Spinal cord (tissue), 10 donors: ENCODE results near the gene PPM1M. TPM values are rescaled to one million over a fixed set of nuclear protein-coding genes. Genes with fewer than 3 reads are reported as not detected.
"Not testable (repeated sequence)": the region's sequence is repeated elsewhere in the genome, so short reads cannot be mapped to it uniquely, and the experiment has no call there.

Experiments used
- DNase-seq, 6 donors: peaks; one replicate each; pipeline versions ENCODE4 v3.0.0 to v3.0.0-alpha.2; 2013 to 2015; ENCODE audit warnings: low spot score in 6 of 6, low read depth in 4 of 6
- H3K27ac ChIP-seq: one replicate; pipeline ENCODE4 v1.5.1; 2013; ENCODE audit warnings: low read depth, low read length, control low read depth
- H3K27me3 ChIP-seq: one replicate; pipeline ENCODE4 v1.6.1; 2013; ENCODE audit warnings: low read length; ENCODE audit not compliant: control insufficient read depth, insufficient read depth
- H3K36me3 ChIP-seq: one replicate; pipeline ENCODE4 v1.6.1; 2013; ENCODE audit warnings: low read length; ENCODE audit not compliant: control insufficient read depth, insufficient read depth
- H3K4me1 ChIP-seq: one replicate; pipeline ENCODE4 v1.6.1; 2013; ENCODE audit warnings: low read length; ENCODE audit not compliant: control insufficient read depth, insufficient read depth
- H3K4me3 ChIP-seq: one replicate; pipeline ENCODE4 v1.5.1; 2013; ENCODE audit warnings: low read depth, low read length, control low read depth
- H3K9me3 ChIP-seq: one replicate; pipeline ENCODE4 v1.6.1; 2013; ENCODE audit warnings: low read length; ENCODE audit not compliant: control insufficient read depth, insufficient read depth
- WGBS: methylation state at CpG from one replicate; pipeline ENCODE4 v1.1.5; 2013; ENCODE audit warnings: missing lambda C conversion rate; ENCODE audit not compliant: insufficient coverage; 5-methylcytosine and 5-hydroxymethylcytosine counted together
- polyA plus RNA-seq, 2 donors: library from polyadenylated mRNA; unstranded; fragments of 120-200 nt; gene quantifications; one replicate each; pipeline ENCODE4 v1.2.1, GENCODE V29; 2013; ENCODE audit not compliant: insufficient read length in 2 of 2
- total RNA-seq, 2 donors: library from RNA; depleted of rRNA in 1 of 2; stranded (reverse); fragments of 120-200 nt in 1 of 2; fragments of >200 nt in 1 of 2; gene quantifications; one replicate each; pipeline versions ENCODE4 v1.2.3 to v1.2.4, GENCODE V29; 2013 to 2014
- donor health status: healthy.

Gene PPM1M
- total and polyA plus RNA-seq, 4 donors: 7.9 to 21.7 (median 19.6) TPM

GRCh38 chr3:52280050-52280461 is 34.5 kb downstream of the PPM1M start:
- peaks cover 30% of the 10 kb centered on the region for H3K4me1 ChIP-seq
- H3K27me3 ChIP-seq: no peaks in the 10 kb centered on the region
- peak in 3 of 6 donors; percentile 54 to 88 (median 86) for DNase-seq
- peak overlapping the region; percentile 97 for H3K27ac ChIP-seq
- 10% methylated on average over 5 of the region's 6 CpGs for WGBS
- peak overlapping the region; percentile 9 for H3K4me3 ChIP-seq
- H3K9me3 ChIP-seq: no peaks in the 10 kb centered on the region
- peaks cover 2% of the 10 kb centered on the region for H3K36me3 ChIP-seq

- no peaks in the 10 kb centered on the region for H3K9me3 ChIP-seq
- H3K36me3 ChIP-seq: peaks cover 2% of the 10 kb centered on the region
- DNase-seq: no peak
- no peaks in the 10 kb centered on the region for H3K27me3 ChIP-seq
- H3K4me1 ChIP-seq: peaks cover 21% of the 10 kb centered on the region
- no peak overlapping the region for H3K27ac ChIP-seq
- H3K4me3 ChIP-seq: no peak overlapping the region
- 77% methylated on average over 5 of the region's 8 CpGs for WGBS
These were observed 36.6 kb downstream of the PPM1M start for GRCh38 chr3:52281981-52282801.

- WGBS: no CpG with 5 or more reads among the region's 1 CpG
- Histone ChIP-seq H3K27me3 (no peaks in the 10 kb centered on the region), H3K36me3 (peaks cover 2% of the 10 kb centered on the region), H3K4me1 (peaks cover 26% of the 10 kb centered on the region), H3K27ac (peak overlapping the region; percentile 75), H3K4me3 (no peak overlapping the region), H3K9me3 (no peaks in the 10 kb centered on the region)
- DNase-seq: peak in 1 of 6 donors; percentile 48
These were observed 37.7 kb downstream of the PPM1M start for GRCh38 chr3:52283306-52283705.

GRCh38 chr3:52284051-52284450 is 38.5 kb downstream of the PPM1M start:
- not testable (repeated sequence) for H3K27ac ChIP-seq, H3K4me3 ChIP-seq, DNase-seq, H3K27me3 ChIP-seq, H3K36me3 ChIP-seq, H3K9me3 ChIP-seq
- 94% methylated on average over 4 of the region's 4 CpGs for WGBS
- H3K4me1 ChIP-seq: peaks cover 27% of the 10 kb centered on the region

GRCh38 chr3:52286777-52287110 is 41.2 kb downstream of the PPM1M start:
- 60% methylated on average over 7 of the region's 8 CpGs for WGBS
- DNase-seq: peak in 1 of 6 donors; percentile 37

GRCh38 chr3:52288674-52289073 is 43.1 kb downstream of the PPM1M start:
- WGBS: 80% methylated on average over 4 of the region's 6 CpGs
- DNase-seq: no peak
- peak overlapping the region; percentile 100 for H3K27ac ChIP-seq

More at GRCh38 chr3:52286777-52287110, 41.2 kb downstream of the PPM1M start:
- no peaks in the 10 kb centered on the region for H3K27me3 ChIP-seq
- H3K4me1 ChIP-seq: peaks cover 25% of the 10 kb centered on the region
- peak overlapping the region; percentile 100 for H3K27ac ChIP-seq
- no peaks in the 10 kb centered on the region for H3K9me3 ChIP-seq
- peaks cover 24% of the 10 kb centered on the region for H3K36me3 ChIP-seq
- H3K4me3 ChIP-seq: peak overlapping the region; percentile 100

GRCh38 chr3:52289338-52289746 is 43.8 kb downstream of the PPM1M start:
- Histone ChIP-seq H3K4me1 (peaks cover 37% of the 10 kb centered on the region), H3K36me3 (peaks cover 47% of the 10 kb centered on the region), H3K4me3 (no peak overlapping the region), H3K9me3 (no peaks in the 10 kb centered on the region), H3K27ac (no peak overlapping the region), H3K27me3 (no peaks in the 10 kb centered on the region)
- 100% methylated on average over 1 of the region's 1 CpG for WGBS
- DNase-seq: no peak

More at GRCh38 chr3:52288674-52289073, 43.1 kb downstream of the PPM1M start:
- Histone ChIP-seq H3K27me3 (no peaks in the 10 kb centered on the region), H3K4me1 (peaks cover 32% of the 10 kb centered on the region), H3K9me3 (no peaks in the 10 kb centered on the region), H3K36me3 (peaks cover 41% of the 10 kb centered on the region), H3K4me3 (peak overlapping the region; percentile 100)

- Histone ChIP-seq H3K27me3 (no peaks in the 10 kb centered on the region), H3K4me1 (peaks cover 44% of the 10 kb centered on the region), H3K36me3 (peaks cover 47% of the 10 kb centered on the region), H3K4me3 (no peak overlapping the region), H3K9me3 (no peaks in the 10 kb centered on the region), H3K27ac (no peak overlapping the region)
- 75% methylated on average over 13 of the region's 15 CpGs for WGBS
- DNase-seq: no peak
These were observed 44.4 kb downstream of the PPM1M start for GRCh38 chr3:52289747-52290595.

- Histone ChIP-seq H3K9me3 (no peaks in the 10 kb centered on the region), H3K36me3 (peaks cover 50% of the 10 kb centered on the region), H3K4me3 (no peak overlapping the region), H3K27ac (no peak overlapping the region), H3K27me3 (no peaks in the 10 kb centered on the region), H3K4me1 (peaks cover 52% of the 10 kb centered on the region)
- 84% methylated on average over 21 of the region's 23 CpGs for WGBS
- DNase-seq: no peak
These were observed 45.3 kb downstream of the PPM1M start for GRCh38 chr3:52290596-52291507.
